HS-5 (cell line): ENCODE measurements around the gene KLHL14.

ENCODE experiments used
- DNase-seq: peaks from one replicate; pipeline ENCODE4 v3.0.0-alpha.2; 2012; ENCODE audit warnings: low read depth

KLHL14 gene

GRCh38 chr18:32770054-32770665 lies 2.7 kb downstream of the KLHL14 start:
- no peak for DNase-seq

DNA sequence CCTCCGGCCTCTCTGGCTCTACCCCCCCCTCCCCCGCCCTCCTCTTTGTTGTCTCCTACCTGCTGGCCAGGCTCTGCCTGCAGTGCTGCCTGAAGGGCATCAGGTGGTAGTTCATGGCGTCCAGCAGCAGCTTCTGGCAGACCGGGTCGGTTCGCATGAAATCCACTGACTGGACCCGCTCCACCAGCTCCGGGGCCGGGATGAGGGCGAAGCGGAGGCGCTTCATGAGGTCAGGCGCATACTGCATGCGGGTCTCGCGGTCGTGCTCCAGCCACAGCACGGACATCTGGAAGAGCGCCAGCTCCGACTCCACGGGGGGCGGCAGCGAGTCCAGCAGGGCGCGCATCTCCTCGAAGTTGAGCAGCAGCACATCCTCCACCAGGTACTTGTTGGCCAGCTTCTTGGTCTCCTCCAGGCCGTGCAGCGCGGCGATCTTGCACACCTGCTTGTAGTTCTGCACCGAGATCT lies 3.2 kb downstream of the KLHL14 start:
- no peak for DNase-seq

DNA sequence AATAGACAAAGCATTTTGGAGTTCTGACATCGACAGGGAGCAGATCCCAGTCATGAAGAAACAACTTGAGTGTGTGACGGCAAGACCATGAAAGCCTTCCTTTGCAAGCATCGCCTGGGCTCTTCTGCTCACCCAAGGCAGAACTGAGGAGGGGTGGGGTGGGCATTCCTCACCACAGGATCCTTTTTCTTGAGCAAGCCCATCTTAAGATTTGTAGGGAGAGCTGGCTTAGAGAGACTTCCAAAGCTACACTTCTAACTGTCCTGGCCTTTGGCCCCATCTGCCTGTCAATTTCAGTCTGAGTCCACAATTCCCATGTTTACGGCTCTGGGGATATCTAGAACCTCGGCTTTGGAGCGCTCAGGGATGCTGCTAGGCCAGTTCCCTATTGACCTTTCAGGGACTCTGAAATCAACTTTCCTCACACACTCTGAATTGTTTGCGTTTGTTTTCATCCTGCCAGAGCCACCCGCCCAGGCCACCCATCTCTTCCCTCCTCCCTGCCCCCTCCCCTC lies 3.7 kb downstream of the KLHL14 start:
- no peak for DNase-seq

- no peak for DNase-seq
These were observed 5.4 kb downstream of the KLHL14 start for GRCh38 chr18:32767400-32767799.

DNA sequence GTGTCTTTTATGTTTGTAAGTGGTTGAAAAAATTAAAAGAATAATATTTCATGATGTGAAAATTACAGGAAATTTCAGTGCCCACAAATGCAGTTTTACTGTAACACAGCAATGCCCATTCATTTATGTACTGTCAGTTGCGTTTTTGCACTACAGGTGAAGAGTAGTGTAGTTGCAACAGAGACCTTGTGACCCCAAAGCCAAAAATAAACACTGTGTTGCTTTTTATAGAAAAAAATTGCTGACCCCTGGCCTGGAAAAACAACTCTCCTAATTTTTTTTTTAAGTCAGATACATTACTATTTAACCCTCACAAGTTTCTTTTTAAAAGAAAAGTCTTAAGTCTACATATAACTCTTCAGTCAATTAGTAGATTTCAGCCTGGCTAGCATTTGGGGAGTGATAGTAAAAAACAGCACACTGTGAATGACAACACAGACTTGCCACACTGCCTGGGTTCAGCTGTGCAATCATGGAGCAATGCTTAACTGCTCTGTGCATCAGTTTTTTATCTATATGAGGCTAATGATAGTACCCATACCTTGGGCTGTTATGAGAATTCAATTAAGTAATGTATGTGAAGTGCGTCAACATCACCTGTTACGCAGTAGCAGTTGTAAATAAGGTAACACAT lies 8.1 kb downstream of the KLHL14 start:
- DNase-seq: no peak

DNA sequence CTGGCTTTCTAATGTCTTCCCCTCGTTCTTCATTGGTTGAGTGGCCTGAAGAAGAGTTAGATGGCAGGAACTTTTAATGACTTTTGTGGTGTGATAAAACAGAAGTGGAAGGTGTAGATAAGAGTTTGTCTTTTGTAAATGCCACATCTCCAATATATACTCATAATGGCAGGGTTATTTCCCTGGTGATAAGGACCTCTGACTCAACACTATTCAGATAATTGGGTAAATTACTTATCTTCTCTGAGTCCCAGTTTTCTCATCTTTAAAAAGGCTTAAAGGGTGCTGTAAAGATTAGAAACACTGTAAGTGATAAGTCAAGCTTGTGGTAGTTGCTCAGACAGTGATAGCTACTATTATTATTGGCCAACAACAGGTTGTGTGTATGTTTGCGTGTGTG lies 9.5 kb downstream of the KLHL14 start:
- no peak for DNase-seq

GRCh38 chr18:32761231-32761630 lies 11.6 kb downstream of the KLHL14 start:
- no peak for DNase-seq

- DNase-seq: no peak
These were observed 12.4 kb downstream of the KLHL14 start for GRCh38 chr18:32760391-32760790.

DNA sequence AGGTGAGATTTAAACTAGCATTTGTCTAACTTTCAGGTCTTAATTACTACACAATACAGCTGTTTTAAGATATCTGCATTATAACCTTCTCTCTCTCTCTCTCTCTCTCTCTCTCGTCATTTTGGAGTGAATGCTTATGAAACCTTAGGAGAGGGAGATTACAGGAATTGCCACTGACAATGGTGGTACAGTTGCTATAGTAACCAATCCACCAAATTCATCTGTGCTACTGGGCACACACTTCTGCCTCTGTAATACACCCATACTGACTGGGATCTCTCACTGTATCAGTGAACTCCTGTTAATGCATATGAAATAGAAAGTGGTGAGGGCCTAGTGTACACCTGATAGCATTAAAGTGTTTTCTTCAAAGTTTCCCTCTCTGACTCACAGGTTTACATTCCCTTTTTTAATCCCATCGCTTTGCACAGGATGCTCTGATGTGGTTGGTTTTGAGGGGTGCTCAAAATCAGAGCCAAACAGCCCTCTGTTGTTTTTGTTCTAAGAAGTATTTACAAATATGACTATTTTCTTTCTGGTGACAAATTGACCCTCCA lies 13.1 kb downstream of the KLHL14 start:
- no peak for DNase-seq

GRCh38 chr18:32754508-32755263 lies 18.1 kb downstream of the KLHL14 start:
- DNase-seq: no peak

- DNase-seq: no peak
These were observed 19.1 kb downstream of the KLHL14 start for GRCh38 chr18:32753656-32754260.

GRCh38 chr18:32750328-32750727 lies 22.5 kb downstream of the KLHL14 start:
- DNase-seq: no peak

DNA sequence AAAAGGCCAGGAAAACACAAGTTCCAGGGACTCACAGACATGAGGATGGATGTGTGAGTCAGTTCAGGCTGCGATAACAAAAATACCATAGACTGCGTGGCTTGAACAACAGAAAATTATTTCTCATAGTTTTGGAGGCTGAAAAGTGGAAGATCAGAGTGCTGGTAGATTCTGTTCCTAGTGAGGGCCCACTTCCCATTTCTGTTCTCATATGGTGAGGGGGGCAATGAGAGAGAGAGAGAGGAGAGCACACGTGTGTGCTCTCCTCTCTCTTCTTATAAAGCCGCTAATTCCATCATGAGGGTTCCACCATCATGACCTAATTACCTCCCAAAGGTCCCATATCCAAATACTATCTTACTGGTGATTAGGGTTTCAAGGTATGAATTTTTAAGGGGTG lies 23.0 kb downstream of the KLHL14 start:
- no peak for DNase-seq

- no peak for DNase-seq
These were observed 30.2 kb downstream of the KLHL14 start for GRCh38 chr18:32742579-32742978.

GRCh38 chr18:32735781-32736180 lies 37.0 kb downstream of the KLHL14 start:
- DNase-seq: peak; percentile 36

GRCh38 chr18:32734442-32734841 lies 38.4 kb downstream of the KLHL14 start:
- no peak for DNase-seq

DNA sequence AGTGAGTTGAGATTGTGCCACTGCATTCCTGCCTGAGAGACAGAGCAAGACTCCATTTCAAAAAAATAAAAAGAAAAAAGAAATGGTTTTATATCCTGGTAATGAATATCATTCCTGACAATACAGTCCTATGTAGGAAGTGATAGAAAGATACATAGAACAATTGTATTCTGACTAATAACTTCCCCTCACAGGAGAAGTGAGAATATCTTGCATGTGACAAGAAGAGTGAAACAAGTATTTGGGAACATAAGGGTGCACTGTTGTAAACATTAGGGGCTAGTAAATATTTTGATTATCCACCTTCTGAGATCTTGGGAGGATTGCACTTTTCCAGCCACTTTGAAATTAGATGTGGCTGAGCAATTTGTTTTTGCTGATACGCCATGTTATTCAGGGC lies 40.7 kb downstream of the KLHL14 start:
- DNase-seq: no peak

DNA sequence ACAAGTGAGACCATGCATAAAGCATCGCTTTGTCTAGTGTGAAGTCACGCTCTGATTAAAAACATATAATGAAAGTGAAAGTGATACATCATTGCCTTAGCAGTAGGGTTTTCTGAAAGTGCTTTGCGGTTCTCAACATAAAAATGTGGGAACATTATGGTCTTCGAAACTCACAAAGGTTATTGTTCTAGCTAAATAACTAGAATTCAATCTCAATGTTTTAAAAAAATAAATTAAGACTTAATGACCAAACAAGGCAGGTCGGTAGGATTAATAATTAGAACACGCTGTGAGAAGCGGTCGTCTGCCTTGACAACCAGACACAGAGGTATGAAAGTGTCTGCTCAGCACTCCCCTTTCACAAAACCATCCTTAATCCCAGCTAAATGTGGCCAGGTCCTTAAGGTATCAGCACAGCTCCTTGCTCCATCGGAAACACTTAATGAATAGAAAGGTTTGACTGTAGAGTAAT lies 42.2 kb downstream of the KLHL14 start:
- no peak for DNase-seq

- no peak for DNase-seq
These were observed 42.8 kb downstream of the KLHL14 start for GRCh38 chr18:32730068-32730467.

- no peak for DNase-seq
These were observed 48.6 kb downstream of the KLHL14 start for GRCh38 chr18:32724071-32724749.

DNA sequence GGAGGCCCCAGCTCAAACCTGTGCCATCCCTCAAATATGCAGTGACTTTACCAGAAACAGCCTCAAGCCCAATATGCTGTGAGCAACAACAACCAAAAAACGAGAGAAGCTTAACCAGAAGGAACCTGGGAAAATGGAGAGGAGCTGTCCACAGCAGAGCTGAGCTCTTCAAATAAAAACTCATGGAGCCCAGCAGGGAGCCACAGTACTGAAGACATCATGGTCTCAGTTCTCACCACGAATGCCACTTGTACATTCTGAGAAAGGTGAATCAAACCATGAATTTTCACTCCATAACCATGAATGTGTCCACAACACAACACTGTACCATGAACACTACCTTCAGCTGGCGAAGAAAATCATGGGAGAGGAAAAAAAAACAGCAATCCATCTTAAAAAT lies 50.5 kb downstream of the KLHL14 start:
- no peak for DNase-seq

DNA sequence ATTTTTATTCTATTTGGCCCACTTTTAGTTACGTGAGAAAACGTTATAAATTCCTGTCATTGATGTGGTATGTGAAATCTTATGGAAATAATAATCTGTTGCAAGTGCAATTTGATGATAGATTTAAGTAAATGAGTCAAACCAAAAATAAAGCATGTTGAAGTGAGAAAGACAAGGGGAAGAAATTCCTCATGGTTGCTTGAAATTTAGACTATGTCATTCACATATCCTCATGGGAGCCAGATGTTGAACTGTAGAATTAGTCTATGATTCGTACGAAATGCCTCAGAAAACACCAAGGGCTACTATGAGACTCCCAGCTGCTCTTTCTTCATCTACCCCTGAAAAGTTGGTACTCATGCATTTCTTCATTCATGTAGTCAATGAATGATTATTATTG lies 55.7 kb downstream of the KLHL14 start:
- DNase-seq: peak; percentile 28
